HG02678 (cell line): ENCODE results near the gene KNDC1.

Experiments
- ATAC-seq: cut with Tn5 transposase; IDR thresholded peaks from one replicate; pipeline ENCODE4 v1.9.1; 2021; ENCODE audit warnings: mild to moderate bottlenecking, moderate library complexity; ENCODE audit not compliant: unreplicated experiment

KNDC1 gene

GRCh38 chr10:133159611-133159949 lies 439 bp upstream of the KNDC1 start:
- ATAC-seq, result no peak

GRCh38 chr10:133160826-133161471 lies 930 bp downstream of the KNDC1 start:
- ATAC-seq, result no peak

GRCh38 chr10:133161486-133162109 lies 1.6 kb downstream of the KNDC1 start:
- ATAC-seq, result no peak

GRCh38 chr10:133162178-133162909 lies 2.3 kb downstream of the KNDC1 start:
- ATAC-seq, result no peak

- no peak for ATAC-seq
Observed at GRCh38 chr10:133162910-133163856, 3.2 kb downstream of the KNDC1 start.

GRCh38 chr10:133163889-133164815 lies 4.1 kb downstream of the KNDC1 start:
- no peak for ATAC-seq

GRCh38 chr10:133164816-133165555 lies 5.0 kb downstream of the KNDC1 start:
- ATAC-seq, result no peak

GRCh38 chr10:133165556-133166503 lies 5.8 kb downstream of the KNDC1 start:
- ATAC-seq, result no peak

- ATAC-seq, result no peak
Observed at GRCh38 chr10:133166504-133166827, 6.4 kb downstream of the KNDC1 start.

GRCh38 chr10:133166828-133167692 lies 7.0 kb downstream of the KNDC1 start:
- no peak for ATAC-seq

- ATAC-seq, result no peak
Observed at GRCh38 chr10:133167693-133168616, 7.9 kb downstream of the KNDC1 start.

- ATAC-seq, result no peak
Observed at GRCh38 chr10:133168617-133169031, 8.6 kb downstream of the KNDC1 start.

- no peak for ATAC-seq
Observed at GRCh38 chr10:133169173-133169947, 9.3 kb downstream of the KNDC1 start.

GRCh38 chr10:133170092-133170491 lies 10.1 kb downstream of the KNDC1 start:
- ATAC-seq, result no peak

GRCh38 chr10:133173860-133174640 lies 14.0 kb downstream of the KNDC1 start:
- ATAC-seq, result no peak
